GM18868 (cell line): Measurements from ENCODE around the gene RAMP1.

ENCODE experiments used
- ATAC-seq: cut with Tn5 transposase; IDR thresholded peaks from one replicate; pipeline ENCODE4 v1.9.1; 2021; ENCODE audit warnings: mild to moderate bottlenecking, moderate library complexity; ENCODE audit not compliant: unreplicated experiment

RAMP1 gene

GRCh38 chr2:237892984-237893595 lies 33.7 kb downstream of the RAMP1 start:
- ATAC-seq = no peak

- no peak for ATAC-seq
These were observed 35.1 kb downstream of the RAMP1 start for GRCh38 chr2:237894396-237894979.

- ATAC-seq = no peak
These were observed 35.6 kb downstream of the RAMP1 start for GRCh38 chr2:237894986-237895543.

- no peak for ATAC-seq
These were observed 36.4 kb downstream of the RAMP1 start for GRCh38 chr2:237895544-237896506.

GRCh38 chr2:237896507-237896892 lies 37.1 kb downstream of the RAMP1 start:
- ATAC-seq = no peak

- ATAC-seq = no peak
These were observed 37.5 kb downstream of the RAMP1 start for GRCh38 chr2:237896956-237897355.

GRCh38 chr2:237898057-237898414 lies 38.6 kb downstream of the RAMP1 start:
- no peak for ATAC-seq

- no peak for ATAC-seq
These were observed 41.7 kb downstream of the RAMP1 start for GRCh38 chr2:237900891-237901831.

- ATAC-seq = no peak
These were observed 42.8 kb downstream of the RAMP1 start for GRCh38 chr2:237901932-237902850.

- peak; percentile 63 for ATAC-seq
These were observed 45.6 kb downstream of the RAMP1 start for GRCh38 chr2:237904831-237905599.

GRCh38 chr2:237907144-237907543 lies 47.7 kb downstream of the RAMP1 start:
- ATAC-seq = no peak

- no peak for ATAC-seq
These were observed 49.8 kb downstream of the RAMP1 start for GRCh38 chr2:237909075-237909695.

- ATAC-seq = no peak
These were observed 50.5 kb downstream of the RAMP1 start for GRCh38 chr2:237909801-237910475.

- no peak for ATAC-seq
These were observed 51.3 kb downstream of the RAMP1 start for GRCh38 chr2:237910576-237911362.

GRCh38 chr2:237911363-237912017 lies 52.1 kb downstream of the RAMP1 start:
- ATAC-seq = no peak
